ENCODE results near the gene FBXW9.

- TF ChIP-seq, protein P1, sequence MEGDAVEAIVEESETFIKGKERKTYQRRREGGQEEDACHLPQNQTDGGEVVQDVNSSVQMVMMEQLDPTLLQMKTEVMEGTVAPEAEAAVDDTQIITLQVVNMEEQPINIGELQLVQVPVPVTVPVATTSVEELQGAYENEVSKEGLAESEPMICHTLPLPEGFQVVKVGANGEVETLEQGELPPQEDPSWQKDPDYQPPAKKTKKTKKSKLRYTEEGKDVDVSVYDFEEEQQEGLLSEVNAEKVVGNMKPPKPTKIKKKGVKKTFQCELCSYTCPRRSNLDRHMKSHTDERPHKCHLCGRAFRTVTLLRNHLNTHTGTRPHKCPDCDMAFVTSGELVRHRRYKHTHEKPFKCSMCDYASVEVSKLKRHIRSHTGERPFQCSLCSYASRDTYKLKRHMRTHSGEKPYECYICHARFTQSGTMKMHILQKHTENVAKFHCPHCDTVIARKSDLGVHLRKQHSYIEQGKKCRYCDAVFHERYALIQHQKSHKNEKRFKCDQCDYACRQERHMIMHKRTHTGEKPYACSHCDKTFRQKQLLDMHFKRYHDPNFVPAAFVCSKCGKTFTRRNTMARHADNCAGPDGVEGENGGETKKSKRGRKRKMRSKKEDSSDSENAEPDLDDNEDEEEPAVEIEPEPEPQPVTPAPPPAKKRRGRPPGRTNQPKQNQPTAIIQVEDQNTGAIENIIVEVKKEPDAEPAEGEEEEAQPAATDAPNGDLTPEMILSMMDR (IDR thresholded peaks at IDR 0.05), result no peak
- no peak for TF ChIP-seq ZFX (IDR thresholded peaks at IDR 0.05; ENCODE audit: borderline replicate concordance)
Observed at GRCh38 chr19:12660980-12661379, 35.5 kb downstream of the FBXW9 start.
